Measurements from ENCODE around the gene C16orf89. TPM values are rescaled to one million over a fixed set of nuclear protein-coding genes. Genes with fewer than 3 reads are reported as not detected.
"Not testable (repeated sequence)": the region's sequence is repeated elsewhere in the genome, so short reads cannot be mapped to it uniquely, and the experiment has no call there.

C16orf89 gene
- total RNA-seq, 1 experiment from 2014 or later: not detected

- no peak for DNase-seq (ENCODE audit: low read depth)
Observed at GRCh38 chr16:5060073-5060641, 5.6 kb downstream of the C16orf89 start.

GRCh38 chr16:5059386-5060072, 6.2 kb downstream of the C16orf89 start:
- DNase-seq (ENCODE audit: low read depth): no peak

GRCh38 chr16:5058476-5058875, 7.3 kb downstream of the C16orf89 start:
- DNase-seq (ENCODE audit: low read depth): no peak

GRCh38 chr16:5056352-5056751, 9.4 kb downstream of the C16orf89 start:
- DNase-seq (ENCODE audit: low read depth): peak; percentile 45

GRCh38 chr16:5054876-5055865, 10.6 kb downstream of the C16orf89 start:
- DNase-seq (ENCODE audit: low read depth): no peak

- no peak for DNase-seq (ENCODE audit: low read depth)
Observed at GRCh38 chr16:5046914-5047313, 18.8 kb downstream of the C16orf89 start.

GRCh38 chr16:5045499-5046115, 20.1 kb downstream of the C16orf89 start:
- DNase-seq (ENCODE audit: low read depth): no peak

GRCh38 chr16:5044581-5044980, 21.2 kb downstream of the C16orf89 start:
- not testable (repeated sequence) for DNase-seq (ENCODE audit: low read depth)

GRCh38 chr16:5044011-5044540, 21.7 kb downstream of the C16orf89 start:
- no peak for DNase-seq (ENCODE audit: low read depth)

GRCh38 chr16:5042574-5043171, 23.1 kb downstream of the C16orf89 start:
- DNase-seq (ENCODE audit: low read depth): peak; percentile 41

- DNase-seq (ENCODE audit: low read depth): peak; percentile 85
Observed at GRCh38 chr16:5041600-5042133, 24.1 kb downstream of the C16orf89 start.

GRCh38 chr16:5040451-5040850, 25.3 kb downstream of the C16orf89 start:
- DNase-seq (ENCODE audit: low read depth): no peak

- no peak for DNase-seq (ENCODE audit: low read depth)
Observed at GRCh38 chr16:5036228-5037156, 29.3 kb downstream of the C16orf89 start.

GRCh38 chr16:5035909-5036227, 29.9 kb downstream of the C16orf89 start:
- no peak for DNase-seq (ENCODE audit: low read depth)

GRCh38 chr16:5034167-5034523, 31.6 kb downstream of the C16orf89 start:
- DNase-seq (ENCODE audit: low read depth): no peak

- DNase-seq (ENCODE audit: low read depth): peak; percentile 84
Observed at GRCh38 chr16:5033256-5034166, 32.2 kb downstream of the C16orf89 start, which contains the start of gene NAGPA. NAGPA (minus strand) TSS chr16:5033935; CDS start chr16:5033914, 21 bp downstream.

GRCh38 chr16:5032748-5033167, 33.0 kb downstream of the C16orf89 start:
- DNase-seq (ENCODE audit: low read depth): no peak

- DNase-seq (ENCODE audit: low read depth): no peak
Observed at GRCh38 chr16:5031601-5032000, 34.2 kb downstream of the C16orf89 start.
